ENCODE data around the gene PDE4D. TPM values are rescaled to one million over a fixed set of nuclear protein-coding genes. Genes with fewer than 3 reads are reported as not detected.

The PDE4D gene
- total and polyA plus RNA-seq, 10 of the 15 experiments (the other 5 are each of a cell fraction or from before 2014, with no cell fraction given): 0.87 to 4.1 (median 2.2) TPM

GRCh38 chr5:59720063-59720462 is 173.5 kb downstream of the PDE4D start:
- Histone ChIP-seq H3K4me3 (no peak overlapping the region), H3K9ac (ENCODE audit: control insufficient read depth, insufficient read depth, low read length) (no peak overlapping the region), H2AFZ (ENCODE audit: control insufficient read depth, low read depth, low read length) (no peak overlapping the region), H3K79me2 (ENCODE audit: control insufficient read depth, insufficient read depth, low read length) (no peaks in the 10 kb centered on the region), H3K4me1 (ENCODE audit: control insufficient read depth, insufficient read depth, low read length) (no peaks in the 10 kb centered on the region), H3K9me3 (replicated peaks; ENCODE audit: control insufficient read depth, insufficient read depth, low read length) (no peaks in the 10 kb centered on the region), H3K27me3 (replicated peaks in 1 of 2; ENCODE audit: control insufficient read depth in 2 of 2, insufficient read depth in 2 of 2, low read length in 1 of 2) (no peaks in the 10 kb centered on the region), H3K27ac (ENCODE audit: control insufficient read depth, insufficient read depth) (no peak overlapping the region), H3K36me3 (ENCODE audit: control insufficient read depth in 2 of 2, insufficient read depth in 2 of 2, low read length in 1 of 2) (no peaks in the 10 kb centered on the region), H3K4me2 (ENCODE audit: control insufficient read depth, insufficient read depth) (no peak overlapping the region), H4K20me1 (ENCODE audit: control insufficient read depth, insufficient read depth) (no peaks in the 10 kb centered on the region)
- DNase-seq (ENCODE audit: low read depth, low spot score) (no peak), ATAC-seq (no peak), FAIRE-seq (no peak)
- RAD21 ChIA-PET (ENCODE audit: unreplicated experiment): no interaction called here
- CTCF ChIA-PET: interaction anchor here (1.3 to 1.5 kb wide), 2 partner anchors 9 to 48 kb away, joined by 4 read pairs; no protein-coding TSS in a partner anchor
- SMC1A ChIA-PET (ENCODE audit: uncharacterized antibody, unreplicated experiment): no interaction called here
- WGBS (ENCODE audit: insufficient coverage, insufficient replicate concordance, low lambda C conversion rate, missing lambda C conversion rate): 29% methylated on average over 1 of the region's 1 CpG
- POLR2A ChIA-PET: no interaction called here
- BruUV-seq (replicated peaks): no TSS peak
- in situ Hi-C loops (cut with MboI) (no loop called here), intact Hi-C loops (cut with micrococcal nuclease; ENCODE audit: unreplicated experiment) (no loop called here)
- TF ChIP-seq ZZZ3 (IDR thresholded peaks at IDR 0.05; ENCODE audit: control insufficient read depth, insufficient read length, low read depth) (no peak), JUND (IDR thresholded peaks at IDR 0.05; ENCODE audit: low read depth, low read length) (no peak), RFX5 (IDR thresholded peaks at IDR 0.05; ENCODE audit: low read depth, low read length) (no peak), EGR1 (IDR thresholded peaks at IDR 0.05; ENCODE audit: borderline replicate concordance in 1 of 2, low read depth in 2 of 2, low read length in 2 of 2) (no peak), KDM1A (IDR thresholded peaks at IDR 0.05; ENCODE audit: borderline replicate concordance) (no peak), HSF1 (IDR thresholded peaks at IDR 0.05; ENCODE audit: low read depth, low read length) (no peak), CTCF (IDR thresholded peaks at IDR 0.05 in 2 of 3, conservative IDR thresholded peaks at IDR 0.05 in 1 of 3; ENCODE audit: control insufficient read depth in 2 of 3, extremely low read depth in 1 of 3, insufficient read depth in 1 of 3, low read depth in 3 of 3, low read length in 3 of 3) (no peak), CBX5 (IDR thresholded peaks at IDR 0.05; ENCODE audit: low read depth) (no peak), PML (IDR thresholded peaks at IDR 0.05; ENCODE audit: low read length) (no peak), CBFB (IDR thresholded peaks at IDR 0.05; ENCODE audit: low read depth) (no peak), ZBED1 (IDR thresholded peaks at IDR 0.05; ENCODE audit: borderline replicate concordance) (no peak), HDAC2 (IDR thresholded peaks at IDR 0.05) (no peak)
- TF ChIP-seq, protein P1, sequence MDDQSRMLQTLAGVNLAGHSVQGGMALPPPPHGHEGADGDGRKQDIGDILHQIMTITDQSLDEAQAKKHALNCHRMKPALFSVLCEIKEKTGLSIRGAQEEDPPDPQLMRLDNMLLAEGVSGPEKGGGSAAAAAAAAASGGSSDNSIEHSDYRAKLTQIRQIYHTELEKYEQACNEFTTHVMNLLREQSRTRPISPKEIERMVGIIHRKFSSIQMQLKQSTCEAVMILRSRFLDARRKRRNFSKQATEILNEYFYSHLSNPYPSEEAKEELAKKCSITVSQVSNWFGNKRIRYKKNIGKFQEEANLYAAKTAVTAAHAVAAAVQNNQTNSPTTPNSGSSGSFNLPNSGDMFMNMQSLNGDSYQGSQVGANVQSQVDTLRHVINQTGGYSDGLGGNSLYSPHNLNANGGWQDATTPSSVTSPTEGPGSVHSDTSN (IDR thresholded peaks at IDR 0.05; ENCODE audit: insufficient replicate concordance, low read depth, low read length): no peak
- TF ChIP-seq, protein P2, sequence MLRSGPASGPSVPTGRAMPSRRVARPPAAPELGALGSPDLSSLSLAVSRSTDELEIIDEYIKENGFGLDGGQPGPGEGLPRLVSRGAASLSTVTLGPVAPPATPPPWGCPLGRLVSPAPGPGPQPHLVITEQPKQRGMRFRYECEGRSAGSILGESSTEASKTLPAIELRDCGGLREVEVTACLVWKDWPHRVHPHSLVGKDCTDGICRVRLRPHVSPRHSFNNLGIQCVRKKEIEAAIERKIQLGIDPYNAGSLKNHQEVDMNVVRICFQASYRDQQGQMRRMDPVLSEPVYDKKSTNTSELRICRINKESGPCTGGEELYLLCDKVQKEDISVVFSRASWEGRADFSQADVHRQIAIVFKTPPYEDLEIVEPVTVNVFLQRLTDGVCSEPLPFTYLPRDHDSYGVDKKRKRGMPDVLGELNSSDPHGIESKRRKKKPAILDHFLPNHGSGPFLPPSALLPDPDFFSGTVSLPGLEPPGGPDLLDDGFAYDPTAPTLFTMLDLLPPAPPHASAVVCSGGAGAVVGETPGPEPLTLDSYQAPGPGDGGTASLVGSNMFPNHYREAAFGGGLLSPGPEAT (IDR thresholded peaks at IDR 0.05; ENCODE audit: low read depth): no peak
- TF ChIP-seq, protein P3, sequence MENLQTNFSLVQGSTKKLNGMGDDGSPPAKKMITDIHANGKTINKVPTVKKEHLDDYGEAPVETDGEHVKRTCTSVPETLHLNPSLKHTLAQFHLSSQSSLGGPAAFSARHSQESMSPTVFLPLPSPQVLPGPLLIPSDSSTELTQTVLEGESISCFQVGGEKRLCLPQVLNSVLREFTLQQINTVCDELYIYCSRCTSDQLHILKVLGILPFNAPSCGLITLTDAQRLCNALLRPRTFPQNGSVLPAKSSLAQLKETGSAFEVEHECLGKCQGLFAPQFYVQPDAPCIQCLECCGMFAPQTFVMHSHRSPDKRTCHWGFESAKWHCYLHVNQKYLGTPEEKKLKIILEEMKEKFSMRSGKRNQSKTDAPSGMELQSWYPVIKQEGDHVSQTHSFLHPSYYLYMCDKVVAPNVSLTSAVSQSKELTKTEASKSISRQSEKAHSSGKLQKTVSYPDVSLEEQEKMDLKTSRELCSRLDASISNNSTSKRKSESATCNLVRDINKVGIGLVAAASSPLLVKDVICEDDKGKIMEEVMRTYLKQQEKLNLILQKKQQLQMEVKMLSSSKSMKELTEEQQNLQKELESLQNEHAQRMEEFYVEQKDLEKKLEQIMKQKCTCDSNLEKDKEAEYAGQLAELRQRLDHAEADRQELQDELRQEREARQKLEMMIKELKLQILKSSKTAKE (IDR thresholded peaks at IDR 0.05; ENCODE audit: low read depth, poor library complexity, severe bottlenecking): no peak

Data from GM12878 (cell line).